Measurements from ENCODE around the gene SHF.

Gene SHF

GRCh38 chr15:45180648-45181436 lies 6.9 kb downstream of the SHF start:
- Histone ChIP-seq H3K27ac (no peak overlapping the region), H3K36me3 (ENCODE audit: insufficient read depth, low read length) (no peaks in the 10 kb centered on the region; the same call in 1 of the 2 replicates), H3K9me3 (ENCODE audit: low read depth, low read length) (no peaks in the 10 kb centered on the region), H3K9ac (ENCODE audit: insufficient read length) (no peak overlapping the region), H3K4me3 (no peak overlapping the region)
- TF ChIP-seq FOXP2 (optimal IDR thresholded peaks at IDR 0.05; ENCODE audit: control extremely low read depth, extremely low read length, insufficient read depth) (no peak), EZH2 (IDR thresholded peaks at IDR 0.05) (no peak), POLR2AphosphoS5 (IDR thresholded peaks at IDR 0.05; ENCODE audit: borderline replicate concordance, low read depth, low read length) (no peak)
- DNase-seq (ENCODE audit: low read depth, low spot score) = no peak

GRCh38 chr15:45180201-45180600 lies 7.6 kb downstream of the SHF start:
- no peak overlapping the region for H3K4me3 ChIP-seq
- H3K27ac ChIP-seq = no peak overlapping the region
- H3K9ac ChIP-seq (ENCODE audit: insufficient read length) = no peak overlapping the region
- TF ChIP-seq FOXP2 (optimal IDR thresholded peaks at IDR 0.05; ENCODE audit: control extremely low read depth, extremely low read length, insufficient read depth) = no peak
- H3K9me3 ChIP-seq (ENCODE audit: low read depth, low read length) = no peaks in the 10 kb centered on the region
- no peaks in the 10 kb centered on the region; the same call in 1 of the 2 replicates for H3K36me3 ChIP-seq (ENCODE audit: insufficient read depth, low read length)
- no peak for DNase-seq (ENCODE audit: low read depth, low spot score)

GRCh38 chr15:45179221-45179985 lies 8.4 kb downstream of the SHF start:
- Histone ChIP-seq H3K27ac (no peak overlapping the region), H3K4me3 (no peak overlapping the region), H3K9me3 (ENCODE audit: low read depth, low read length) (no peaks in the 10 kb centered on the region), H3K36me3 (ENCODE audit: insufficient read depth, low read length) (no peaks in the 10 kb centered on the region; the same call in 1 of the 2 replicates), H3K9ac (ENCODE audit: insufficient read length) (no peak overlapping the region)
- no peak for DNase-seq (ENCODE audit: low read depth, low spot score)
- TF ChIP-seq EZH2 (IDR thresholded peaks at IDR 0.05) = no peak
- no peak for TF ChIP-seq POLR2AphosphoS5 (IDR thresholded peaks at IDR 0.05; ENCODE audit: borderline replicate concordance, low read depth, low read length)
- no peak for TF ChIP-seq FOXP2 (optimal IDR thresholded peaks at IDR 0.05; ENCODE audit: control extremely low read depth, extremely low read length, insufficient read depth)

GRCh38 chr15:45177285-45177684 lies 10.5 kb downstream of the SHF start:
- H3K27ac ChIP-seq = no peak overlapping the region
- no peak for DNase-seq (ENCODE audit: low read depth, low spot score)
- H3K36me3 ChIP-seq (ENCODE audit: insufficient read depth, low read length) = no peaks in the 10 kb centered on the region; the same call in 1 of the 2 replicates
- TF ChIP-seq POLR2AphosphoS5 (IDR thresholded peaks at IDR 0.05; ENCODE audit: borderline replicate concordance, low read depth, low read length) (no peak), EZH2 (IDR thresholded peaks at IDR 0.05) (no peak), FOXP2 (optimal IDR thresholded peaks at IDR 0.05; ENCODE audit: control extremely low read depth, extremely low read length, insufficient read depth) (no peak)
- H3K9me3 ChIP-seq (ENCODE audit: low read depth, low read length) = no peaks in the 10 kb centered on the region
- H3K9ac ChIP-seq (ENCODE audit: insufficient read length) = no peak overlapping the region
- no peak overlapping the region for H3K4me3 ChIP-seq

GRCh38 chr15:45174577-45174976 lies 13.2 kb downstream of the SHF start:
- Histone ChIP-seq H3K4me3 (no peak overlapping the region), H3K36me3 (ENCODE audit: insufficient read depth, low read length) (no peaks in the 10 kb centered on the region; the same call in 1 of the 2 replicates), H3K9ac (ENCODE audit: insufficient read length) (no peak overlapping the region), H3K27ac (no peak overlapping the region), H3K9me3 (ENCODE audit: low read depth, low read length) (no peaks in the 10 kb centered on the region)
- no peak for DNase-seq (ENCODE audit: low read depth, low spot score)
- TF ChIP-seq POLR2AphosphoS5 (IDR thresholded peaks at IDR 0.05; ENCODE audit: borderline replicate concordance, low read depth, low read length) (no peak), FOXP2 (optimal IDR thresholded peaks at IDR 0.05; ENCODE audit: control extremely low read depth, extremely low read length, insufficient read depth) (no peak), EZH2 (IDR thresholded peaks at IDR 0.05) (no peak)

GRCh38 chr15:45174069-45174468 lies 13.7 kb downstream of the SHF start:
- H3K27ac ChIP-seq = no peak overlapping the region
- no peak overlapping the region for H3K9ac ChIP-seq (ENCODE audit: insufficient read length)
- H3K36me3 ChIP-seq (ENCODE audit: insufficient read depth, low read length) = no peaks in the 10 kb centered on the region; the same call in 1 of the 2 replicates
- no peak overlapping the region for H3K4me3 ChIP-seq
- no peak for TF ChIP-seq EZH2 (IDR thresholded peaks at IDR 0.05)
- no peak for TF ChIP-seq POLR2AphosphoS5 (IDR thresholded peaks at IDR 0.05; ENCODE audit: borderline replicate concordance, low read depth, low read length)
- TF ChIP-seq FOXP2 (optimal IDR thresholded peaks at IDR 0.05; ENCODE audit: control extremely low read depth, extremely low read length, insufficient read depth) = no peak
- DNase-seq (ENCODE audit: low read depth, low spot score) = no peak
- no peaks in the 10 kb centered on the region for H3K9me3 ChIP-seq (ENCODE audit: low read depth, low read length)

- Histone ChIP-seq H3K27ac (no peak overlapping the region), H3K36me3 (ENCODE audit: insufficient read depth, low read length) (no peaks in the 10 kb centered on the region; the same call in 1 of the 2 replicates), H3K9me3 (ENCODE audit: low read depth, low read length) (no peaks in the 10 kb centered on the region), H3K4me3 (no peak overlapping the region), H3K9ac (ENCODE audit: insufficient read length) (no peak overlapping the region)
- DNase-seq (ENCODE audit: low read depth, low spot score) = no peak
- TF ChIP-seq POLR2AphosphoS5 (IDR thresholded peaks at IDR 0.05; ENCODE audit: borderline replicate concordance, low read depth, low read length) (no peak), FOXP2 (optimal IDR thresholded peaks at IDR 0.05; ENCODE audit: control extremely low read depth, extremely low read length, insufficient read depth) (no peak), EZH2 (IDR thresholded peaks at IDR 0.05) (no peak)
Measured at GRCh38 chr15:45171912-45172311, 15.9 kb downstream of the SHF start.
